Fibroblast of lung (primary cell): ENCODE results near the gene GID8. TPM values are rescaled to one million over a fixed set of nuclear protein-coding genes. Genes with fewer than 3 reads are reported as not detected.

Source experiments
- DNase-seq, 2 donors: peaks; one replicate each; pipeline versions ENCODE4 v3.0.0 to v3.0.0-alpha.2; 2010; ENCODE audit warnings: low read depth in 2 of 2
- H2AFZ ChIP-seq: 2 replicates; pipeline ENCODE4 v1.5.1; 2012; ENCODE audit warnings: low read length, control low read depth, inconsistent platforms
- H3K27ac ChIP-seq: 2 replicates; pipeline ENCODE4 v1.5.1; 2011; ENCODE audit warnings: low read length, control low read depth; ENCODE audit not compliant: insufficient read depth
- H3K27me3 ChIP-seq: 2 replicates; pipeline ENCODE4 v1.5.1; 2011; ENCODE audit warnings: mild to moderate bottlenecking, low read length; ENCODE audit not compliant: control insufficient read depth, insufficient read depth
- H3K36me3 ChIP-seq: 2 replicates; pipeline ENCODE4 v1.5.1; 2011; ENCODE audit warnings: low read length; ENCODE audit not compliant: control insufficient read depth, insufficient read depth
- H3K4me1 ChIP-seq: 2 replicates; pipeline ENCODE4 v1.5.1; 2011; ENCODE audit warnings: low read length; ENCODE audit not compliant: control insufficient read depth, insufficient read depth; ENCODE audit errors: extremely low read depth
- H3K4me2 ChIP-seq: 2 replicates; pipeline ENCODE4 v1.5.1; 2011; ENCODE audit warnings: low read length, control low read depth; ENCODE audit not compliant: insufficient read depth; ENCODE audit errors: extremely low read depth
- H3K4me3 ChIP-seq, 4 experiments: fragments of 200-600 bp in 1 of 4; sonication (generic) in 1 of 4; replicated peaks in 1 of 4; 2 replicates each; pipeline ENCODE4 v1.5.1; 2011 to 2016; ENCODE audit warnings: low read length in 4 of 4, low read depth in 3 of 4, mild to moderate bottlenecking in 3 of 4, control low read depth in 2 of 4, inconsistent platforms in 1 of 4, mixed read lengths in 1 of 4; ENCODE audit not compliant: insufficient read depth in 1 of 4; ENCODE audit errors: control extremely low read depth in 1 of 4
- H3K79me2 ChIP-seq: 2 replicates; pipeline ENCODE4 v1.5.1; 2012; ENCODE audit warnings: mild to moderate bottlenecking, low read length, inconsistent platforms; ENCODE audit not compliant: control insufficient read depth, insufficient read depth
- H3K9ac ChIP-seq: 2 replicates; pipeline ENCODE4 v1.5.1; 2011; ENCODE audit warnings: mild to moderate bottlenecking, low read length, control low read depth; ENCODE audit not compliant: insufficient read depth
- H3K9me3 ChIP-seq: 2 replicates; pipeline ENCODE4 v1.5.1; 2012; ENCODE audit warnings: low read depth, low read length; ENCODE audit not compliant: control insufficient read depth, insufficient read depth
- H4K20me1 ChIP-seq: 2 replicates; pipeline ENCODE4 v1.5.1; 2011; ENCODE audit warnings: low read length; ENCODE audit not compliant: control insufficient read depth, insufficient read depth; ENCODE audit errors: extremely low read depth
- EZH2 ChIP-seq: IDR thresholded peaks from 2 replicates; pipeline ENCODE4 v1.5.1; 2012; ENCODE audit warnings: low read length, control low read depth, mild to moderate bottlenecking; ENCODE audit errors: missing control alignments
- polyA plus RNA-seq, 2 donors: library from polyadenylated mRNA; depleted of rRNA in 1 of 2; stranded (reverse) in 1 of 2; unstranded in 1 of 2; fragments of >200 nt; gene quantifications; 2 replicates each; pipeline ENCODE4 v1.2.1, GENCODE V29; 2011 to 2012; ENCODE audit warnings: missing spikeins in 1 of 2
- total RNA-seq: library from RNA; depleted of rRNA; stranded (reverse); fragments of >200 nt; gene quantifications from 2 replicates; pipeline ENCODE4 v1.2.1, GENCODE V29; 2014
- TF ChIP-seq, protein P1 (sequence below), 2 donors: IDR thresholded peaks in 1 of 2; conservative IDR thresholded peaks in 1 of 2; 1 replicate in 1 of 2; 2 replicates in 1 of 2; pipeline ENCODE4 v1.5.1; 2011 to 2012; ENCODE audit warnings: low read length in 2 of 2, control low read depth in 1 of 2, inconsistent platforms in 1 of 2, low read depth in 1 of 2, mild to moderate bottlenecking in 1 of 2

The GID8 gene
- total and polyA plus RNA-seq, 2 donors (not counting 1 experiment from before 2014, with no cell fraction given): 23.0 to 33.9 TPM

DNA sequence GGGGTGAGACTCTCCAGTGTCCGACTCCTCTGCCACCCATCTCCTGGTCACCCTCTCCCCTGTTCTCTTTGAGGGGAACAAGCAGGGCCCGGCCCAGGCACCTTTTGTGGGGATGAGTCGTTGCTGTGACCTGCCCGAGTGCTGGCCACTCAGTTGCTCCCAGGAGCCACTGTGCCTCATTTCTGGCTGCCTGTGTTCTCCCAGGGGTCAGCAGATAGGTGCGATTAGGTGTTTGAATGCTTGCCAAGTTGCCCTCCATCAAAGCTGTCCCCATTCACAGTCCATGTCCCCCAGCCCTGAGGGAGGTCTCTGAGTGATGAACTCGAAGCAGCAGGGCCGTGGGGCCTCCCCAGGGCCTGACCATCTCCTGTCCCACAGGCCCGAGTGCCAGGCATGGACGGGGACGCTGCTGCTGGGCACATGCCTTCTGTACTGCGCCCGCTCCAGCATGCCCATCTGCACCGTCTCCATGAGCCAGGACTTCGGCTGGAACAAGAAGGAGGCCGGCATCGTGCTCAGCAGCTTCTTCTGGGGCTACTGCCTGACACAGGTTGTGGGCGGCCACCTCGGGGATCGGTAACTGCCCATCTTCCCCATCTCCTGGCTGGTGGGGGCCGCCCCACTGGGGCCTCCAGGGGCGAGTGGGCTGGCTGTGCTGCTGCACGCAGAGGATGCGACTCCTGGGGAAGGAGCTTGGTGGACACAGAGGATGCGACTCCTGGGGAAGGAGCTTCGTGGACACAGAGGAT, 18.6 kb downstream of the GID8 start:
- Histone ChIP-seq H3K4me2 (no peak overlapping the region), H4K20me1 (no peaks in the 10 kb centered on the region), H3K9me3 (no peaks in the 10 kb centered on the region), H3K27ac (no peak overlapping the region), H3K9ac (no peak overlapping the region), H3K4me3 (no peak overlapping the region), H3K79me2 (no peaks in the 10 kb centered on the region), H3K36me3 (no peaks in the 10 kb centered on the region), H3K4me1 (peaks cover 7% of the 10 kb centered on the region), H2AFZ (no peak overlapping the region), H3K27me3 (no peaks in the 10 kb centered on the region)
- no peak for DNase-seq
- no peak for TF ChIP-seq EZH2
- TF ChIP-seq, protein P1, sequence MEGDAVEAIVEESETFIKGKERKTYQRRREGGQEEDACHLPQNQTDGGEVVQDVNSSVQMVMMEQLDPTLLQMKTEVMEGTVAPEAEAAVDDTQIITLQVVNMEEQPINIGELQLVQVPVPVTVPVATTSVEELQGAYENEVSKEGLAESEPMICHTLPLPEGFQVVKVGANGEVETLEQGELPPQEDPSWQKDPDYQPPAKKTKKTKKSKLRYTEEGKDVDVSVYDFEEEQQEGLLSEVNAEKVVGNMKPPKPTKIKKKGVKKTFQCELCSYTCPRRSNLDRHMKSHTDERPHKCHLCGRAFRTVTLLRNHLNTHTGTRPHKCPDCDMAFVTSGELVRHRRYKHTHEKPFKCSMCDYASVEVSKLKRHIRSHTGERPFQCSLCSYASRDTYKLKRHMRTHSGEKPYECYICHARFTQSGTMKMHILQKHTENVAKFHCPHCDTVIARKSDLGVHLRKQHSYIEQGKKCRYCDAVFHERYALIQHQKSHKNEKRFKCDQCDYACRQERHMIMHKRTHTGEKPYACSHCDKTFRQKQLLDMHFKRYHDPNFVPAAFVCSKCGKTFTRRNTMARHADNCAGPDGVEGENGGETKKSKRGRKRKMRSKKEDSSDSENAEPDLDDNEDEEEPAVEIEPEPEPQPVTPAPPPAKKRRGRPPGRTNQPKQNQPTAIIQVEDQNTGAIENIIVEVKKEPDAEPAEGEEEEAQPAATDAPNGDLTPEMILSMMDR (conservative IDR thresholded peaks at IDR 0.05 in 1 of 2, IDR thresholded peaks at IDR 0.05 in 1 of 2; ENCODE audit: low read depth in 1 of 2, low read length in 2 of 2): no peak

DNA sequence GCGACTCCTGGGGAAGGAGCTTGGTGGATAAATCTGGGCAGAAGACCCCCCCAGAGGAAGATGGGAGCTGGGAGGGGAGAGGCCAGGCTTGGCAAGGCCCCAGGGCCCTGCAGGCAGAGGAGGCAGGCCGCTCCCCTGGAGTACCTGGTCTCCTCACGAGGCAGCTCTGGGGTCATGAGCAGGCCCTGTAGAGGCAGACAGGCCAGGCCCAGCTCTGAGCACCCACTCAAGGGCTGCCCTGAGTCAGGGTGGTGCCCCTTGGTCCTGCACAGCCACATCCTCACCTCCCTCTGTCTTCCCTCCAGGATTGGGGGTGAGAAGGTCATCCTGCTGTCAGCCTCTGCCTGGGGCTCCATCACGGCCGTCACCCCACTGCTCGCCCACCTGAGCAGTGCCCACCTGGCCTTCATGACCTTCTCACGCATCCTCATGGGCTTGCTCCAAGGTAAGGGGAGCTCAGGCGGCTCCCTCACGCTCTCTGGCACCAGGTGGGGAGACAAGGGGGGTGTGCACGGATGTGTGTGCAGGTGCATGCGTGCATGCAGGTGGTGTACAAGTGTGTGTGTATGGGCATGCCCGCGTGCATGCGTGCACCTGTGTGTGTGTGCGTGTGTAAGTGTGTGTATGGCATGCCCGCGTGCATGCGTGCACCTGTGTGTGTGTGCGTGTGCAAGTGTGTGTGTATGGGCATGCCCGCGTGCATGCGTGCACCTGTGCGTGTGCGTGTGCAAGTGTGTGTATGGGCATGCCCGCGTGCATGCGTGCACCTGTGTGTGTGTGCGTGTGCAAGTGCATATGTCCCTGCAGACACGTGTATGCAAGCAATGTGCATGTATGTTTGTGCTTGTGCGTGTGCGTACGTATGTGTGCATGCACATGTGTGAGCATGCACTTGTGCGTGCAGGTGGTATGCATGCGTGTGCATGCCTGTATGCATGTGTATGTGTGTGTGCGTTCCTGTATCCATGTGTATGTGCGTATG, 19.5 kb downstream of the GID8 start:
- Histone ChIP-seq H3K4me3 (no peak overlapping the region), H3K9me3 (no peaks in the 10 kb centered on the region), H3K27me3 (no peaks in the 10 kb centered on the region), H3K9ac (no peak overlapping the region), H3K4me2 (no peak overlapping the region), H4K20me1 (no peaks in the 10 kb centered on the region), H3K79me2 (no peaks in the 10 kb centered on the region), H3K36me3 (no peaks in the 10 kb centered on the region), H2AFZ (no peak overlapping the region), H3K27ac (no peak overlapping the region), H3K4me1 (peaks cover 7% of the 10 kb centered on the region)
- no peak for DNase-seq
- TF ChIP-seq EZH2: no peak
- TF ChIP-seq, protein P1 (conservative IDR thresholded peaks at IDR 0.05 in 1 of 2, IDR thresholded peaks at IDR 0.05 in 1 of 2; ENCODE audit: low read depth in 1 of 2, low read length in 2 of 2): no peak
